Measurements from ENCODE around the gene KCNK18.
A peak's percentile ranks its signal among the peaks of the same experiment; 100 is the strongest.
"Not testable (repeated sequence)": the region's sequence is repeated elsewhere in the genome, so short reads cannot be mapped to it uniquely, and the experiment has no call there.

Gene KCNK18

DNA sequence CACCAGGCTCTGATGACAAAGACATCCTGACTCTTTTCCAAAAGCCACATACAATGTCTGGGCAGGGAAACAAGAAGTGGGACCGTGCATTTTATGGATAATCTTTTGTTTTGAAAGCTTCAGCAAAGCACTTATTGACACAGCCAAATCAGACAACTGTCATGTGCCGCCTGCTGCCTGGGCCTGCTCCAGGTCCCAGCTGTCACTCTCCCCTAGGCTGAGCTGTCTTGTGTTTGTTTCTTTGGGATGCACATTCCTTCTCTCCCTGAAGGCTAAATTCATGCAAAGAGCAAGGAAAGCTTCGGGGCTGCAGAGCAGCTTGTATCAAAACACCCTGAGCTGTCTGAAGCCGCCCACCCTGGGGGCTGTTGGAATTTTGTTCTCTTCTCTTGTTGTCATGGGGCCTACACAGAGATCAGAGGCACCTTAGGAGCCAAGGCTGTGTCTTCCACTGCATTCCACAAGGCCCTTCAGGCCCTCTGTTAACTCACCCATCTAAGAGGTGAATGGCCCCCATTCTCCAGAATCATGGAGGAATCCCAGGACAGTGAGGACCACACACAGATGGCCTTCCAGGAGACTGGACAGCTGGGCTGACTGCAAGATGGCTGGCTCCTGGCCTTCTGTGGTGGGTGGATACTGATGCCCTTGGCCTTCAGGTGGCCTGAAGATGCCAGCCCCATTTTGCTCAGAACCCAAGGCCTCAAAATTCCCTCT, 25.8 kb downstream of the KCNK18 start:
- no peak for DNase-seq

GRCh38 chr10:117223693-117224430, 26.6 kb downstream of the KCNK18 start:
- no peak for DNase-seq

GRCh38 chr10:117224881-117225280, 27.6 kb downstream of the KCNK18 start:
- no peak for DNase-seq

DNA sequence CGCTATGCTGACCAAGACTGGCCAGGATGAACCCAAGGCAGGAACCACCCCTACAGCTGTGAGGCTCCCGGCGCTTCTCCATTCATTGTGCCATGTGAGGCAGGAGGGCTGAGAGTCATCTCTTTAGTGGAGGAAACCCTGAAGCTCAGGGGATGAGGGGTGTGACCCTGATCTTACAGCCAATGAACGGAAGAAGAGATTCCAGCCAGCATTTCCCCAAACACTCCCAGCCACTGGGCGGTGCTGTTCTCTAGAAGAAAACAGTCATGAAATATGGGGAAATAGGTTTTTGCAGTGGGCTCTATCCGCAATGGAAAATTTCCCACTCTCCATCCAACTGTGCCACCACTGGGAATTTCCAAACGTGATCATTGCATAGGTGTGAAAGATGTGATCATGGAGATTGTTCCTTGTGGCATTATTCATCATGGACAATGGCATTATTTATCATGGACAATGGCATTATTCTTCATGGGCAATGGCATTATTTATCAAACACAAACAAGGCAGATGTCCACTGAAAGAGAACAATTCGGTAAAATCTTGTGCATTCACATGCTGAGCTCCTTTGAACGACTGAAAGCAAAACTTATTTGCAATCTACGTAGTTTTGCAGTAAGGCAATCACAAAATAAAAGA, 29.6 kb downstream of the KCNK18 start:
- DNase-seq, result peak; percentile 45

DNA sequence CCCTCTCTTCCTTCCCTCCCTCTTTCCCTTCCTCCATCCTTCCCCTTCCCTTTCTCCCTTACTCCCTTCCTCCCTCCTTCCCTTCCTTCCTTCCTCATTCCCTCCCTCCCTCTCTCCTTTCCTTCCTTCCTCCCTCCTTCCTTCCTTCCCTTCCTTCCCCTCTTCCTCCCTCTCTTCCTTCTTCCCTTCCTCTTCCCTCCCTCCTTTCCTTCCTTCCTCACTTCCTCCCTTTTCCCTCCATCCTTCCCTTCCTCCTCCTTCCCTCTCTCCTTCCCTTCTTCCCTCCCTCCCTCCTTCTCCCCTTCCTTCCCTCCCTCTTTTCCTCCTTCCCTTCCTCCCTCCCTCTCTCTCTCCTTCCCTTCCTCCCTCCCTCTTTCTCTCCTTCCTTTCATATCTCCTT, 30.9 kb downstream of the KCNK18 start:
- no peak for DNase-seq

- DNase-seq, result not testable (repeated sequence)
These were observed 32.8 kb downstream of the KCNK18 start for GRCh38 chr10:117230107-117230506.

DNA sequence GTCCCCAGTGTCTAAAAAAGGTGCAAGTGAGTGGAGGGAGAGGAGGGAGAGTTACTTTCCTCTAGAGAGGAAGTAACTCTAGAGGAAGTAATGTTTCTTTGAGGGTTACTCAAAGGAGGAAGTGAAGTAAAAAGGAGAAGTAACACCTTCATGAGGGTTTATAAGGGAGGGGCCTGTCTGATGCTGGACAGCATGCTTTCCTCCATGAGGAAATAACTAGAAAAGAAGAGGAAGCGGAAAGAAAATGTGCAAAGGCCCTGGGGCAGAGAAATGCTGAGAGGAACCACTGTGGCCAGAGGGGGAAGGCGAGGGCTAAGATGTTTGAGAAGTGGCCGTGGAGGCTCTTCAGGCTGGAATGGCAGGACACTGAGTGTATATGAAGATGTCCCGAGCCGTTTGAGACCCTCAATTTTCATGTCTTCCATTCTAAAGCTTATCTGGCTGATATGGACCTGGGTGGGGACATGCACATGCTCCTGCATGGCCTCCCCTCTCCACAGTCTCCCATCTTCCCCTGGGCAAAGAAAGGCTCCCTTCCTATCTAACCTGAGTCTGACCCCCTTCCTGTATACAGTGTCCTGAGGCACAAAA, 40.2 kb downstream of the KCNK18 start:
- DNase-seq, result peak; percentile 60

- no peak for DNase-seq
These were observed 41.8 kb downstream of the KCNK18 start for GRCh38 chr10:117239051-117239450.

DNA sequence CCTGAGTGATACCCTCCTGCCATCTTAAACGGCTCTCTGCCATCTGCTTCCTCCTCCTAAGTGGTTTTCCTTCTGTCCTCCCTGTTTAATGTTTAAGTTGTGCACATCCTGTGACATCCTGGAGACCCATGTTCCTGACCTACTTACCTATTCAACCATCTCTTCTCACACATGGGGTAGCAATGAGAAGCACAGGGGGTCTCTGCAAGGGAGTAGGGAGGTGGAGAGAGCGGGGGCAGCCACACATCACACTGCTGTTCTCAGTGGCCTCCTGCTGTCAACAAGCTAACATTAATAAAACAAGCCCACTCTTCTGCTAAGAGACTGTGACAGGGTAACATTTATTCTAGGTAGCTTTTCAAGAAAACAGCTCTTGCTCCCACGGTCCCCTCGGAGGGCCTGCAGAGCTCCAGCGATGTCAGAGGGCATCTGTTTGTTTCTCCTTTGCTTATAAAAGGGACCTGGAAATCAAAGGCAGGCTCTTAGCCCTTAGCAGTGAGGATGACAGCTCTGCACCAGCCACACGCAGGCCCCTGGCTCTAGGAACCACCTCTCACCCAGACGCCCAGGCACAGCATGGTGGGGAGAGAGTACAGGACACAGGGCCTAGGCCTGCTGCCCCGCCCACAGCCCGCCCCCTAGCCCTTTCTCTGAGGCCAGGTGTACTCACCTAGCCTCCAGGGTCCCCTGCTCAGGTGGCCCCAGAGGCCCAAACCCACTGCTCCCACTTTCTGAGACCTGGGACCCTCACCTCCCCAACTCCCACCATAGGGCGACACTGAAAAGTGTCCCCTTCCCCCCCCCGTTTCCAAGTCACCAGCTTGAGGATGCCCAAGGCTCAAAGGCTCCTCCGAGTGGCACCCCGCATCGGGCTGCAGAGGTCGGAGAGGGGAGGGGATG, 42.7 kb downstream of the KCNK18 start:
- DNase-seq, result no peak

DNA sequence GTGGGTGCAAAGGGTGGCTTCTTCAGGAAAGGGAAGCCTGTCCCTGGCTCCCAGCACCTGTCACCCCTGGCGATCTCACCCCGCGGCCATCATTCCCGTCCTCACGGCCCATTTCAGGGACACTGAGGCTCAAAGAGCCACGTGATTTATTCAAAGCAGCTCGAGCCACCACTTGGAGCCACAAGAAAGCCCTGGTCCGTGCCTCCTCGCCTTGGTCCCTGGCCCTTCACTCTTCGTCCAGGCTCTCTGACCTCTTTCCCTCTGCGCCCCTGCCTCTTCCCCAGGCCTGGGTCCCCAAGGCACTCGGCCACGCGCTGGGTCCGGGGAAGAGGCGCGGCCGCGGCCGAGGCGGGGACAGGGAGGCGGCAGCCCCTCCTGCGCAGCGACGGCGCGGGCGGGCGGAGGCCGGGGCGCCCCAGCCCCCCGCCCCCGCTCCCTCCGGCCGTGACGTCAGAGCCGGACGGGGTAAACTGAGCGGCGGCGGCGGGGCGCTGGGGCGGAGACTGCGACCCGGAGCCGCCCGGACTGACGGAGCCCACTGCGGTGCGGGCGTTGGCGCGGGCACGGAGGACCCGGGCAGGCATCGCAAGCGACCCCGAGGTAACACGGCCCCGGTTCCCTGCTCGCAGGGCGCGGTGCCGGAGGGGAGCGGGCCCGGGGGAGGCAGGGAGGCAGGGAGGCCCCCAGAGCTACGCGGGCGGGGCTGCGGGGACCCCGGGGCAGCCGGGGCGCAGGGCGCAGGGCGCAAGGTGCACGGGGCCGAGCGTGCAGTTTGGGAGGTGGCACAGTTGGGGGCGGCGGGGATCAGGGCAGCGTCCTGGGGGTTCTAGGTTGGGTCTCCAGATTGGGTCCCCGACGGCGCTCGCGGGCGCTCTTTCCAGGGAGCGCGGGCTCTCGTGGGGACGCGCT, 43.6 kb downstream of the KCNK18 start, which contains the start of gene SLC18A2:
SLC18A2 (plus strand) TSS at position 494 of the 909 bp plus-strand sequence. CDS start 580 bp downstream, outside the sequence.
- no peak for DNase-seq

DNA sequence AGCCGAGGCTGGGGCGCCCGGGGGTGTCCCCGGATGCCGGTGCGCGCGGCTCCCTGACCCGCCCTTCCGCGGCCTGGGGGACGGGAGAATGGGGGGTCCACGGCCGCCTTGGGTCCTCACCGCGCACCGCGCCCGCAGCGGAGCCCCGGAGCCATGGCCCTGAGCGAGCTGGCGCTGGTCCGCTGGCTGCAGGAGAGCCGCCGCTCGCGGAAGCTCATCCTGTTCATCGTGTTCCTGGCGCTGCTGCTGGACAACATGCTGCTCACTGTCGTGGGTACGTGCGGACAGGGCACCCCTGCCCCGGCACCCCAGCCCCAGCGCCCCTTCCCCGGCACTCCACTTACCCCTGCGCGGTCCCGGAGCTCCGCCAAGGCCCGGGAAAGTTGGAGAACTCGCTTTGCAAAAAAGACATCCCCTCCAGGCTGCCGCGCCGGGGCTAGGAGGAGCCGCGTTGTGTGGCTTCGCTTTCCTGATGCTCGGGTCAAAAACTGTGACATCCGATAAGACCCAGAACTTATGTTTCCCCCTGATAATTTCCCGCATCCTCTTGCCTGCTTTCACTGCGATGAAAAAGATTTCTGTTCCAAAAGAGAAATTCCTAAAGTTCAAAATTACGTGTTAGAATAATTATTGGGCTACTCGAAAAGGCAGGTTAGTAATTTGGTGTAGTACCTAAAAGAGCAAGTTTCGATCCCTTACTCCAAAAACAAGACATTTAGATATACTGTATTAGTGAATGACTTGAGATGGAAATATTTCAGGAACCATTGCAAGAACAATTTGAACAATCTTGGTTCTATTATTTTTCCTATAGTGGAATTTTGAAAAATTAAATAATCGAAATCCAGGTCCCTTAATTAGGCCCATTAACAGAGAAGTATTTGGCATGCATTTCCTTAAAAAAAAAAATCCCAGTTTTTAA, 44.5 kb downstream of the KCNK18 start:
- DNase-seq, result no peak

DNA sequence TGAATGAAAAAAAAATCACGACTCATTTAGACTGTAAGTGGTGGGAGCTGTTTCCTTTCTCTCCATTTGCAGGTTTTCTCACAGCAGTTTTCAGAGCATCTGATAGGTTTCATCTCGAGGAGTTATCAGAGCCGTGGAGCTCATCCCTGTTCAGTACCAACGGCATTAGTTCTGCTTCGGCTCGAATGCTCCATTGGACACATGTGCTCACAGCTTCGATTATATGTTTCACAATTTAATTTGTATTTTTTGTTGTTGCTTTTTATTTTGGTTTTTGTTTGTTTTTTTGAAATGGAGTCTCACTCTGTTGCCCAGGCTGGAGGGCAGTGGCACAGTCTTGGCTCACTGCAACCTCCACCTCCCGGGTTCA, 45.2 kb downstream of the KCNK18 start:
- DNase-seq, result no peak

- no peak for DNase-seq
These were observed 49.8 kb downstream of the KCNK18 start for GRCh38 chr10:117246997-117247671.

DNA sequence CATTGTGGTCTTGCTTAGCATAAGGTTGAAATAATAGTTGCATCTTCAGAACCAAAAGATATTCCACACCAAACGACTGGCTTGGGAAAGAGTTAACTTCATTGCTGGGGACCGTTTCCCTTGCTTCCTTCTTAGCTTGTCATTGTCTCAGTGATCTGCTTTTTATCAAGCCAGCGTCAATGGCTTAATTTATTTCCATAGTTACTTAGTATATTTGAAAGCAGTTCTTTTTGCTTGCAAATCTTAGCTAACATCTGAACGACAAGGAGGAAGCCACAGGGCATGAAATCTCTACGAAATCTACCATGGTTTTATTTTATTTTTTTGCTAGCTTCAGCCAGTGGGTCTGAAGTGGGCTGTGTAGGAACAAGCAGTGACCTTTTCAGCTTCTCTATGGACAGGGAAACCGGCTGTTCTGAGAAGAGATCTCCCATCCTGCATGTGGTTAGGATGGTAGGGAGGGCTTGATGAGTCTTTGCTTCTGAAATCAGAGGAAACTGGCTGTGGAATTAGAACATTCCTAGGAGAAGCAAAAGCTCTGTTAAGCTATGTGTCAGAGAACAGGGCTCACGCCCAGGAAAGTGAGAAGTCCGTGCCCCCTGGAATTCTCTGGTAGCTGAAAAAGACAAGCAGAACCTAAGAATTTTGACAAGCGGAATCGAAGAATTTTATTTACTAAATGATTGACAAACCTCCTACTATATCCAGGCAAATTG, 51.6 kb downstream of the KCNK18 start:
- DNase-seq, result no peak

DNA sequence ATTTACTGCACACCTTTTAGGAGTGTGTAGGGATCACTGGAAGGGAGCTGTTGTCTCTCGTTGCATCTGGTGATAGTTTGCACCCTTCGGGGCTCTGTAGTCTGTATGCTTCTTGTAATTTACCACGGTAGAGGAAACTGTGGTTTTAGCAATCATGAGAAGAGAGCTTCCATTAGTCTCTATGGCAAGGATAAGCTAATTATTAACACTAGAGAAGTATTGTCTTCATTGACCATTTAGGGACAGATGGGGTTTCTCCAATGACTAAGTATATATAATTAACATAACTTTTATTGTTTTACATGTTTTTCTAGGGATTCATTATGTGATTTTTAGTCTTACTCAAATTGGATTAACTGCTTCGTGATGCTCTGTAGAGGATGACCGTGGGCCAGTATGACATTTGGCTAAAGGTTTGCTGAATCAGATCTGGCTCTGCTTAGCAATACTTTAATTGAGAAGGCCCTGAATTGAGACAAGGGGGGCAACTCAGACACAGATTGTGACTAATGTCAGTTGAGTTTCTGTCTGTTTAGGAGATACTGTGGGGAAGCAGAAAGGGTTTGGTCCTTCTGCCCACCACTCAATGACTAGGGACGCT, 52.3 kb downstream of the KCNK18 start:
- no peak for DNase-seq

DNA sequence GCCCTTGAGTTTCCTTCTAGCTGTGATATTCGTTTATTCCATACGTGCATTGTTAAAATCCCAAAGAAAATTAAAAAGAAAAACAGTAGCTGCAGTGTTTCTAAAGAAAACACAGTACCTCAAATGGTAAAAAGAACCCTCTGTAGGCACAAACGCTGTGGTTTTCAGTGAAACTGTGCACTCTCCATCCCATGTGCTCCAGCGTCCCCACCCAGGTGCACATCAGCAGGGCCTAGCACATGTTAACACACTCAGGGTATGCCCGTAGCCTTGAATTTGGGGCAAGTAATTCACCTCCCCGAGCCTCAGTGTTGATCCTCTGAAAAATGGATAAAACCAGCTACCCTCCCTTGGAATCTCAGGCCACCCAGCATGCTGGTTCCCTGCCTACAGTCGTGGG, 53.1 kb downstream of the KCNK18 start:
- DNase-seq, result no peak

GRCh38 chr10:117253908-117254307, 56.6 kb downstream of the KCNK18 start:
- no peak for DNase-seq

DNA sequence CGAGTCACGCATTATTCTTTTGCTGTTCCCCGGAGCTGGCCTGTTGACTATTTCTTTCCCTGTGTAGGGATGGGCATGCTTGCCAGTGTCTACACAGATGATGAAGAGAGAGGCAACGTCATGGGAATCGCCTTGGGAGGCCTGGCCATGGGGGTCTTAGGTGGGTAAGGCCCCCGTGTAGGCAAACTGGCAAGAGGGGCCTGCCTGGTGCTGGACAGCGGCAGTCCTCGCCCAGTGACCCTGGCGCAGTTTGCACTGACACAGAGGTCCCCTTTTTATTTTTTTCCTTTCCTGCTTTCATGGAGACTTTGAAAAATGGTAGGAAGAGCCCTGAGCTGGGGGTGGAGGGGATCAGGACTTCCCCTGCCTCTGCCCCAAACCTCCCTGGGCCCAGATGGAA, 57.0 kb downstream of the KCNK18 start:
- DNase-seq, result no peak
